Stomach (tissue), 9 donors: ENCODE measurements around the gene PPP4R2. TPM values are rescaled to one million over a fixed set of nuclear protein-coding genes. Genes with fewer than 3 reads are reported as not detected.

Source experiments
- DNase-seq, 2 donors: peaks; one replicate each; pipeline versions ENCODE4 v3.0.0 to v3.0.0-alpha.2; 2013 to 2019
- H3K27ac ChIP-seq, 5 donors: fragments of 200-600 bp in 4 of 5; sonication (generic) in 4 of 5; one replicate each; pipeline ENCODE4 v1.5.1; 2013 to 2019; ENCODE audit warnings: mild to moderate bottlenecking in 1 of 5, moderate library complexity in 1 of 5
- H3K27me3 ChIP-seq, 3 donors: fragments of 200-600 bp; sonication (generic); one replicate each; pipeline ENCODE4 v1.5.1; 2017 to 2019; ENCODE audit warnings: mixed run types in 1 of 3
- H3K36me3 ChIP-seq, 4 donors: fragments of 200-600 bp; sonication (generic); 1 replicate in 3 of 4; 2 replicates in 1 of 4; pipeline ENCODE4 v1.5.1; 2016 to 2019
- H3K4me1 ChIP-seq, 4 donors: fragments of 200-600 bp; sonication (generic); one replicate each; pipeline ENCODE4 v1.5.1; 2016 to 2019
- H3K4me3 ChIP-seq, 4 donors: fragments of 200-600 bp; sonication (generic) in 3 of 4; one replicate each; pipeline ENCODE4 v1.5.1; 2016 to 2019; ENCODE audit warnings: mild to moderate bottlenecking in 1 of 4
- H3K9me3 ChIP-seq, 4 donors: fragments of 200-600 bp; sonication (generic); one replicate each; pipeline ENCODE4 v1.5.1; 2016 to 2019
- EP300 ChIP-seq: sonication (generic); formaldehyde crosslinking; IDR thresholded peaks from one replicate; pipeline ENCODE4 v1.6.1; 2017; ENCODE audit warnings: antibody characterized with exemption
- POLR2A ChIP-seq, 4 donors: fragments of 450-650 bp; IDR thresholded peaks; one replicate each; pipeline ENCODE4 v1.6.1; 2016; ENCODE audit warnings: antibody characterized with exemption in 4 of 4, control low read depth in 2 of 4, mild to moderate bottlenecking in 1 of 4, moderate library complexity in 1 of 4
- POLR2AphosphoS5 ChIP-seq, 3 donors: sonication (generic); formaldehyde crosslinking; IDR thresholded peaks; one replicate each; pipeline ENCODE4 v1.6.1; 2016; ENCODE audit warnings: antibody characterized with exemption in 3 of 3
- WGBS, 5 donors: extraction: QIAGEN DNeasy Blood & Tissue Kit in 3 of 5; methylation state at CpG; one replicate each; pipeline versions ENCODE4 v1.1.5 to v1.1.7; 2013 to 2018; 5-methylcytosine and 5-hydroxymethylcytosine counted together
- intact Hi-C: fragments of 100-400 bp; cut with DNase I; formaldehyde crosslinking; loops from one replicate; pipeline ENCODE4 v1.15.1; 2023; ENCODE audit warnings: low total_unique reads
- polyA plus RNA-seq, 3 donors: library from polyadenylated mRNA; stranded (reverse); fragments of 200-250 nt; gene quantifications; one replicate each; pipeline ENCODE4 v1.2.3, GENCODE V29; 2013
- total RNA-seq, 5 donors: library from RNA; depleted of rRNA; stranded (reverse); fragments of >200 nt; gene quantifications; one replicate each; pipeline versions ENCODE4 v1.1.0 to v1.2.3, GENCODE V29; 2014 to 2016
- TF ChIP-seq, protein P1 (sequence below), 7 experiments: fragments of 450-650 bp in 4 of 7; fragments of 200-600 bp in 3 of 7; sonication (generic) in 3 of 7; IDR thresholded peaks; one replicate each; pipeline ENCODE4 v1.5.1; 2016 to 2019; ENCODE audit warnings: antibody characterized with exemption in 7 of 7, control low read depth in 2 of 7, mild to moderate bottlenecking in 1 of 7
- donor health status: healthy with polysubstance abuse.
- donor health status: Bipolar disorder and iron deficiency.
- donor health status: healthy.

The PPP4R2 gene
- total and polyA plus RNA-seq, 8 donors = 10.7 to 100 (median 21.8) TPM

GRCh38 chr3:73004316-73004715 lies 7.7 kb downstream of the PPP4R2 start:
- no peaks in the 10 kb centered on the region for H3K9me3 ChIP-seq
- no peaks in the 10 kb centered on the region for H3K27me3 ChIP-seq
- no peak for DNase-seq
- no peak for TF ChIP-seq EP300
- TF ChIP-seq, protein P1, sequence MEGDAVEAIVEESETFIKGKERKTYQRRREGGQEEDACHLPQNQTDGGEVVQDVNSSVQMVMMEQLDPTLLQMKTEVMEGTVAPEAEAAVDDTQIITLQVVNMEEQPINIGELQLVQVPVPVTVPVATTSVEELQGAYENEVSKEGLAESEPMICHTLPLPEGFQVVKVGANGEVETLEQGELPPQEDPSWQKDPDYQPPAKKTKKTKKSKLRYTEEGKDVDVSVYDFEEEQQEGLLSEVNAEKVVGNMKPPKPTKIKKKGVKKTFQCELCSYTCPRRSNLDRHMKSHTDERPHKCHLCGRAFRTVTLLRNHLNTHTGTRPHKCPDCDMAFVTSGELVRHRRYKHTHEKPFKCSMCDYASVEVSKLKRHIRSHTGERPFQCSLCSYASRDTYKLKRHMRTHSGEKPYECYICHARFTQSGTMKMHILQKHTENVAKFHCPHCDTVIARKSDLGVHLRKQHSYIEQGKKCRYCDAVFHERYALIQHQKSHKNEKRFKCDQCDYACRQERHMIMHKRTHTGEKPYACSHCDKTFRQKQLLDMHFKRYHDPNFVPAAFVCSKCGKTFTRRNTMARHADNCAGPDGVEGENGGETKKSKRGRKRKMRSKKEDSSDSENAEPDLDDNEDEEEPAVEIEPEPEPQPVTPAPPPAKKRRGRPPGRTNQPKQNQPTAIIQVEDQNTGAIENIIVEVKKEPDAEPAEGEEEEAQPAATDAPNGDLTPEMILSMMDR (IDR thresholded peaks at IDR 0.05) = no peak
- intact Hi-C loops = loop anchor here (10.0 kb wide), 1 partner anchor 50 kb away; no protein-coding TSS in a partner anchor
- no peak overlapping the region for H3K27ac ChIP-seq
- 68 to 80% (median 75%) methylated on average over 4 of the region's 4 CpGs for WGBS, 5 donors
- peaks cover 5 to 58% (median 38%) of the 10 kb centered on the region in 4 donors for H3K36me3 ChIP-seq
- H3K4me1 ChIP-seq = peaks cover 23 to 78% (median 60%) of the 10 kb centered on the region in 4 donors
- H3K4me3 ChIP-seq = no peak overlapping the region

- no peak for DNase-seq
- Histone ChIP-seq H3K27ac (no peak overlapping the region), H3K36me3 (peaks cover 5 to 53% (median 31%) of the 10 kb centered on the region in 4 donors), H3K4me1 (peaks cover 5 to 70% (median 42%) of the 10 kb centered on the region in 4 donors), H3K9me3 (no peaks in the 10 kb centered on the region), H3K27me3 (no peaks in the 10 kb centered on the region), H3K4me3 (no peak overlapping the region)
- 20 to 43% (median 38%) methylated on average over 6 of the region's 6 CpGs for WGBS, 5 donors
- TF ChIP-seq EP300 (no peak), POLR2A (IDR thresholded peaks at IDR 0.05) (no peak), POLR2AphosphoS5 (IDR thresholded peaks at IDR 0.05) (no peak)
- TF ChIP-seq, protein P1 (IDR thresholded peaks at IDR 0.05) = no peak
- intact Hi-C loops = loop anchor here (10.0 kb wide), 1 partner anchor 47 kb away; no protein-coding TSS in a partner anchor
Observed at GRCh38 chr3:73007992-73008712, 11.5 kb downstream of the PPP4R2 start.

DNA sequence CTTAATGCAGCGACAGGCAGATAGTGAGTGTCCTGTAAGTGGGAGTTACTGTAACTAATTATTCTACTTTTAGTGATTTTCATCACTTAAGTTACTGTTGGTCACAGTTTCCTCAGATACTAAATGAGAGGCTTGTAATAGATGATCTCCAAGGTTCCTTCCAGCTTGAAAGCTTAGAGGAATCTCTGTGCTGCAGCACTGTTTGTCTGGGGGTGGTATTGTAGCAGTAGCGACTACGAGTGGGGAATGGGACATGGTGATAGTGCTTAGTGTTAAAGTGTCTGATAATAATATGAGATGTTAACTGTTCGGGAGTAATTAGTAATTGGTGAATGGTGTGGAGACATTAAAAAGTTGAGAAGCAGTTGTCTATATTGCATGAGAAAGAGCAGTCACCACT lies 12.4 kb downstream of the PPP4R2 start:
- Histone ChIP-seq H3K4me1 (peaks cover 4 to 70% (median 41%) of the 10 kb centered on the region in 4 donors), H3K4me3 (no peak overlapping the region), H3K36me3 (peaks cover 5 to 49% (median 27%) of the 10 kb centered on the region in 4 donors), H3K27ac (no peak overlapping the region), H3K27me3 (no peaks in the 10 kb centered on the region), H3K9me3 (no peaks in the 10 kb centered on the region)
- intact Hi-C loops = loop anchor here (10.0 kb wide), 1 partner anchor 46 kb away; no protein-coding TSS in a partner anchor
- TF ChIP-seq EP300 (no peak), POLR2A (IDR thresholded peaks at IDR 0.05) (no peak), POLR2AphosphoS5 (IDR thresholded peaks at IDR 0.05) (no peak)
- TF ChIP-seq, protein P1 (IDR thresholded peaks at IDR 0.05) = no peak
- DNase-seq = no peak
- 73 to 84% (median 80%) methylated on average over 4 of the region's 4 CpGs for WGBS, 5 donors

DNA sequence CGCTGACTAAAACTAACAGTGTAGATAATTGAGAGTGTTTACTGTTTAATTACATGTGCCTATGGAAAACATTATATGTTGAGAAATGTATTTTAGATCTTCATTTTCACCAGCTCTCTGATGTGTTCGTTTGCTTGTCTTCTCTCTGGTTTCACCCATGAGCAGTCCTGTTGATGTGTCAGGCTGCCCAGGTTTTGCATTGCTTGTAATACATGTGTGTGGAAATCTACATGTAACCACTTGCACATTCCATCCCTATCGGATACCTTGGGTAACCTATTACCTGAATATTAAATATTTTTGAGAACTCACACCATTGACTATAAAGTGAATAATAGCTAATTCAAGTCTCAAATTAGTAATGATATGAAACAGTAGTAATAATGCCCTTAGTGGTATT lies 13.1 kb downstream of the PPP4R2 start:
- Histone ChIP-seq H3K9me3 (no peaks in the 10 kb centered on the region), H3K27ac (no peak overlapping the region), H3K27me3 (no peaks in the 10 kb centered on the region), H3K4me1 (peaks cover 0 to 66% (median 39%) of the 10 kb centered on the region in 4 donors), H3K36me3 (peaks cover 5 to 42% (median 28%) of the 10 kb centered on the region in 4 donors), H3K4me3 (no peak overlapping the region)
- TF ChIP-seq POLR2A (IDR thresholded peaks at IDR 0.05) (no peak), EP300 (no peak), POLR2AphosphoS5 (IDR thresholded peaks at IDR 0.05) (no peak)
- TF ChIP-seq, protein P1 (IDR thresholded peaks at IDR 0.05) = no peak
- WGBS, 5 donors = 64 to 79% (median 72%) methylated on average over 3 of the region's 3 CpGs
- intact Hi-C loops = loop anchor here (10.0 kb wide), 1 partner anchor 45 kb away; no protein-coding TSS in a partner anchor
- DNase-seq = no peak
